Osteoblast (primary cell): ENCODE data around the gene BBS10. TPM values are rescaled to one million over a fixed set of nuclear protein-coding genes. Genes with fewer than 3 reads are reported as not detected.
"Not testable (repeated sequence)": the region's sequence is repeated elsewhere in the genome, so short reads cannot be mapped to it uniquely, and the experiment has no call there.

Experiments used
- DNase-seq: peaks from one replicate; pipeline ENCODE4 v3.0.0; 2011; ENCODE audit warnings: low spot score, mixed read lengths; ENCODE audit not compliant: insufficient read length; ENCODE audit errors: missing footprints
- H2AFZ ChIP-seq: 2 replicates; pipeline ENCODE4 v1.6.0; 2011; ENCODE audit warnings: mild to moderate bottlenecking, low read length
- H3K27ac ChIP-seq: 2 replicates; pipeline ENCODE4 v1.5.1; 2011; ENCODE audit warnings: mild to moderate bottlenecking, low read depth, low read length, moderate library complexity
- H3K27me3 ChIP-seq: 2 replicates; pipeline ENCODE4 v1.6.0; 2012; ENCODE audit warnings: mild to moderate bottlenecking, control low read depth, inconsistent platforms, low read length, moderate library complexity; ENCODE audit not compliant: insufficient read depth
- H3K36me3 ChIP-seq: 2 replicates; pipeline ENCODE4 v1.5.1; 2011; ENCODE audit warnings: mild to moderate bottlenecking, low read length, control low read depth, moderate library complexity; ENCODE audit not compliant: insufficient read depth
- H3K4me1 ChIP-seq: 2 replicates; pipeline ENCODE4 v1.5.1; 2011; ENCODE audit warnings: mild to moderate bottlenecking, low read length, control low read depth, moderate library complexity; ENCODE audit not compliant: insufficient read depth
- H3K4me2 ChIP-seq: 2 replicates; pipeline ENCODE4 v1.6.0; 2011; ENCODE audit warnings: mild to moderate bottlenecking, low read length; ENCODE audit not compliant: insufficient read depth
- H3K4me3 ChIP-seq: fragments of 200-600 bp; sonication (generic); 3 replicates; pipeline ENCODE4 v1.5.1; 2012; ENCODE audit warnings: mild to moderate bottlenecking, low read length, inconsistent platforms; ENCODE audit not compliant: insufficient read depth
- H3K79me2 ChIP-seq: 2 replicates; pipeline ENCODE4 v1.6.0; 2012; ENCODE audit warnings: mild to moderate bottlenecking, low read length, control low read depth, inconsistent platforms; ENCODE audit not compliant: insufficient read depth
- H3K9me3 ChIP-seq: 2 replicates; pipeline ENCODE4 v1.5.1; 2011; ENCODE audit warnings: low read depth, low read length, control low read depth
- H4K20me1 ChIP-seq: 2 replicates; pipeline ENCODE4 v1.6.0; 2012; ENCODE audit warnings: mild to moderate bottlenecking, low read length, control low read depth; ENCODE audit not compliant: insufficient read depth
- CTCF ChIP-seq: IDR thresholded peaks from 2 replicates; pipeline ENCODE4 v1.5.1; 2011; ENCODE audit warnings: mild to moderate bottlenecking, low read depth, low read length, moderate library complexity; ENCODE audit errors: extremely low read depth
- total RNA-seq: library from RNA; depleted of rRNA; stranded (reverse); fragments of >200 nt; gene quantifications from 2 replicates; pipeline ENCODE4 v1.2.3, GENCODE V29; 2012

BBS10 gene
- total RNA-seq, 1 donor: 9.8 TPM

DNA sequence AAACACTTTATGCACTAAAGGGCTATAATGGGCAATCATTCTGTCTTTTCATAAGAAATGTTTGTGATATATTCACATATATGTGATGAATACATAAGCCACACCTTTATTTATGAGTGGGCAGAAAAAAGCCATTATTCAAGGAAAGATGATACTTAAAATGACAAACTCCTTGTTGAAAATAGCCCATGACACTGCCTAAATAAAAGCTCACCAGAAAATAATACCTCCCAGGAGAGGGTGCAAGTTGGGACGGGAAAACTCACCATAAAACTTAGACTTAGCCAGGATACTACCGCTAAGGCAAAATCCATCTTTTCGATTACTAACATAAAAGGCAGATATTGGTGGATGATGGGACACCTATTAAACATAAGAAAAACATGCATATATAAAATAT lies 35.8 kb upstream of the BBS10 start:
- H3K4me1 ChIP-seq: no peaks in the 10 kb centered on the region
- no peak overlapping the region for H3K4me2 ChIP-seq
- no peak overlapping the region for H3K27ac ChIP-seq
- DNase-seq: no peak
- no peaks in the 10 kb centered on the region for H3K27me3 ChIP-seq
- no peak overlapping the region for H3K4me3 ChIP-seq
- TF ChIP-seq CTCF: no peak
- no peaks in the 10 kb centered on the region for H4K20me1 ChIP-seq
- H2AFZ ChIP-seq: no peak overlapping the region
- no peaks in the 10 kb centered on the region for H3K9me3 ChIP-seq
- H3K36me3 ChIP-seq: peaks cover 11% of the 10 kb centered on the region
- H3K79me2 ChIP-seq: no peaks in the 10 kb centered on the region

DNA sequence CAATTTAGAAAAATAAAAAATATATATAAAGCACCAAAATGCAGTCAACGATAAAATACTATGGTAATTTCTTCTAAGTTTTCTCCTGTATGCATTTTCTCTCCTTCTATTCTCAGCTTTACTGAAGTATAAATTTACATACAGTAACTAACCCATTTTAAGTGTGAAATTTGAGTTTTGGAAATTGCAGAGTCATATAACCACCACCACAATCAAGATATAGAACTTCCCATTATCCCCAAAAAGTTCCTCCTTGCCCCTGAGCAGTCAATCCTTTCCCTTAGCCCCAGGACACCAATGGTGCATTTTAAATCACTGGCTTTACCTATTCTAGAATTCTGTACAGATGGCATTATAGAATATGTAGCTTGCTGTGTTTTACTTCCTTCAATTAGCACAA lies 31.0 kb upstream of the BBS10 start:
- Histone ChIP-seq H3K27me3 (no peaks in the 10 kb centered on the region), H3K4me3 (no peak overlapping the region), H3K36me3 (peaks cover 13% of the 10 kb centered on the region), H3K4me1 (peaks cover 18% of the 10 kb centered on the region), H3K4me2 (no peak overlapping the region), H3K79me2 (no peaks in the 10 kb centered on the region), H4K20me1 (no peaks in the 10 kb centered on the region), H2AFZ (no peak overlapping the region), H3K27ac (no peak overlapping the region), H3K9me3 (no peaks in the 10 kb centered on the region)
- TF ChIP-seq CTCF: no peak
- DNase-seq: no peak

GRCh38 chr12:76376876-76377275 lies 28.7 kb upstream of the BBS10 start:
- H3K4me2 ChIP-seq, H3K9me3 ChIP-seq, H3K27me3 ChIP-seq, H3K4me3 ChIP-seq, DNase-seq, H3K79me2 ChIP-seq, H3K27ac ChIP-seq, H4K20me1 ChIP-seq, H2AFZ ChIP-seq: not testable (repeated sequence)
- H3K36me3 ChIP-seq: peaks cover 11% of the 10 kb centered on the region
- H3K4me1 ChIP-seq: peaks cover 18% of the 10 kb centered on the region

- H3K4me3 ChIP-seq: no peak overlapping the region
- H3K36me3 ChIP-seq: peaks cover 11% of the 10 kb centered on the region
- H4K20me1 ChIP-seq: no peaks in the 10 kb centered on the region
- H3K4me1 ChIP-seq: peaks cover 18% of the 10 kb centered on the region
- DNase-seq: no peak
- H3K79me2 ChIP-seq: no peaks in the 10 kb centered on the region
- H3K27me3 ChIP-seq: no peaks in the 10 kb centered on the region
- H3K27ac ChIP-seq: no peak overlapping the region
- H3K9me3 ChIP-seq: no peaks in the 10 kb centered on the region
- no peak overlapping the region for H2AFZ ChIP-seq
- no peak overlapping the region for H3K4me2 ChIP-seq
- no peak for TF ChIP-seq CTCF
Measured at GRCh38 chr12:76375939-76376338, 27.7 kb upstream of the BBS10 start.
